GM19467 (cell line): ENCODE data around the gene PLXDC2.
"Not testable (repeated sequence)": the region's sequence is repeated elsewhere in the genome, so short reads cannot be mapped to it uniquely, and the experiment has no call there.

ENCODE experiments used
- ATAC-seq: cut with Tn5 transposase; IDR thresholded peaks from one replicate; pipeline ENCODE4 v1.9.1; 2021; ENCODE audit warnings: mild to moderate bottlenecking, moderate library complexity; ENCODE audit not compliant: unreplicated experiment

The PLXDC2 gene

GRCh38 chr10:19816411-19817230 lies at the start of gene PLXDC2:
PLXDC2 (plus strand) TSS chr10:19816432.
- peak; percentile 46 for ATAC-seq

GRCh38 chr10:19767876-19768275 lies 48.4 kb upstream of the PLXDC2 start:
- no peak for ATAC-seq

GRCh38 chr10:19769826-19770225 lies 46.4 kb upstream of the PLXDC2 start:
- ATAC-seq, result not testable (repeated sequence)

GRCh38 chr10:19772972-19773371 lies 43.3 kb upstream of the PLXDC2 start:
- ATAC-seq, result no peak

- ATAC-seq, result no peak
Measured at GRCh38 chr10:19775296-19775695, 40.9 kb upstream of the PLXDC2 start.

- ATAC-seq, result no peak
Measured at GRCh38 chr10:19777806-19778205, 38.4 kb upstream of the PLXDC2 start.

- ATAC-seq, result no peak
Measured at GRCh38 chr10:19778996-19779395, 37.2 kb upstream of the PLXDC2 start.

GRCh38 chr10:19782430-19783089 lies 33.7 kb upstream of the PLXDC2 start:
- no peak for ATAC-seq

GRCh38 chr10:19783721-19784120 lies 32.5 kb upstream of the PLXDC2 start:
- ATAC-seq, result no peak

GRCh38 chr10:19785366-19785765 lies 30.9 kb upstream of the PLXDC2 start:
- no peak for ATAC-seq

- ATAC-seq, result peak; percentile 64
Measured at GRCh38 chr10:19788075-19788686, 28.1 kb upstream of the PLXDC2 start.

- ATAC-seq, result no peak
Measured at GRCh38 chr10:19788902-19789301, 27.3 kb upstream of the PLXDC2 start.

- no peak for ATAC-seq
Measured at GRCh38 chr10:19789607-19790006, 26.6 kb upstream of the PLXDC2 start.

GRCh38 chr10:19791032-19791431 lies 25.2 kb upstream of the PLXDC2 start:
- no peak for ATAC-seq

GRCh38 chr10:19795684-19796083 lies 20.5 kb upstream of the PLXDC2 start:
- no peak for ATAC-seq

GRCh38 chr10:19800161-19800560 lies 16.1 kb upstream of the PLXDC2 start:
- no peak for ATAC-seq

GRCh38 chr10:19801369-19801768 lies 14.9 kb upstream of the PLXDC2 start:
- ATAC-seq, result no peak

- ATAC-seq, result no peak
Measured at GRCh38 chr10:19803676-19804075, 12.6 kb upstream of the PLXDC2 start.

GRCh38 chr10:19809481-19809880 lies 6.8 kb upstream of the PLXDC2 start:
- no peak for ATAC-seq

GRCh38 chr10:19811540-19811939 lies 4.7 kb upstream of the PLXDC2 start:
- no peak for ATAC-seq

- no peak for ATAC-seq
Measured at GRCh38 chr10:19812976-19813375, 3.3 kb upstream of the PLXDC2 start.
